Measurements from ENCODE around the gene TNFAIP2. TPM values are rescaled to one million over a fixed set of nuclear protein-coding genes. Genes with fewer than 3 reads are reported as not detected.

TNFAIP2 gene
- total and polyA plus RNA-seq, 2 experiments from 2014 or later = 0.32 to 1.2 TPM

DNA sequence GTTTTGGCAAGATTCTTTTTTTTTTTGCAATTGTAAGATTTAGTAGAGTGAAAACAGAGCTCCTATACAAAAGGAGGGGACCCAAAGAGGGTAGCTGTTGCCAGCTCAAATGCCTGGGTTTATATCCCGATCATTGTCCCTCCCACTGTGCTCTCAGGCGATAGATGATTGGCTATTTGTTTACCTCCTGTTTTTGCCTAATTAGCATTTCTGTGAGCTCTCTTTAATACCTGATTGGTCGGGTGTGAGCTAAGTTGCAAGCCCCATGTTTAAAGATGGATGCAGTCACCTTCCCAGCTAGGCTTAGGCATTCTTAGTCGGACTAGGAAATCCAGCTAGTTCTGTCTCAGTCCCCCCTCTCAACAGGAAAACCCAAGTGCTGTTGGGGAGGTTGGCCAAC, 26.9 kb upstream of the TNFAIP2 start:
- Histone ChIP-seq H3K4me3 (no peak overlapping the region), H3K27me3 (peaks cover under 1% of the 10 kb centered on the region), H3K27ac (no peak overlapping the region), H3K9me3 (ENCODE audit: low read depth) (no peaks in the 10 kb centered on the region), H3K4me1 (ENCODE audit: low read depth) (peaks cover 18% of the 10 kb centered on the region), H3K36me3 (no peaks in the 10 kb centered on the region)
- no peak for TF ChIP-seq CTCF (IDR thresholded peaks at IDR 0.05; ENCODE audit: low read depth, low read length)
- no peak for DNase-seq (ENCODE audit: low read depth in 1 of 2, low spot score in 1 of 2)

DNA sequence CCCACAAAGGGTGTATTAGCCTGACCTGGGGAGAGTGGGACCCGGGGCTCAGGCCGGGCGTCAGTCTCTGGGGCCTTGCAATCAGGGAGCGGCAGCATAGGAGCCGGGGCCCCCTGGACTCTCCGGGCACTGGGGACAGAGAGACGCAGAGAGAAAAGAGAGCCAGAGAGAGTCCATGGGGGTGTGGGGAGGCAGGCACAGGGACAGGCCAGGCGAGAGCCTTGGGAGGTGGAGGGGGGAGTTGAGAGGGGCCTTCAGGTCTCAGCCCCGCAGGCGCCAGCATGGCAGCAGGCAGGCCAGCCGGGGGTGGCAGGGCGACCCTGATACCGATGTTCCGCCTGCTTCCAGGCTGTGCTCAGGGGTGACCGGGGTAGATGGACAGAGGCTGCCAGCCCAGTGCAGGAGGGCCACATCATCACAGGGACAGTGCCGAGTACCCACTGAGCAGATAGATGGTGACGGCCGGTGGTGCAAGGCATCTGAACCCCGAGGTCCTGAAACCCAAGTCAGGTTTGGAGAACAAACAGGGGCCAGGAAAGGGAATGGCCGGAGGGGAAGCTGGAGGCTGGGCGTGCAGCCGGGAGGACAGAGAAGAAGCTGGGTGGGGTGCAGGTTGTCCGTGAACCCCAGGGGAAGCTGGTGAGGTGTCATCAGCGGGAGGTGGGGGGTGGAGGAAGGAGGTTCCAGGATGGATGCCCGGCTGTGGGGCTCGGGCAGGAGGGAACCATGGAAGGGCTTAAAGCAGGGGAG, 25.8 kb upstream of the TNFAIP2 start:
- no peaks in the 10 kb centered on the region for H3K36me3 ChIP-seq
- no peak for TF ChIP-seq CTCF (IDR thresholded peaks at IDR 0.05; ENCODE audit: low read depth, low read length)
- DNase-seq (ENCODE audit: low read depth in 1 of 2, low spot score in 1 of 2) = no peak
- peaks cover 11% of the 10 kb centered on the region for H3K27me3 ChIP-seq
- H3K4me1 ChIP-seq (ENCODE audit: low read depth) = peaks cover 18% of the 10 kb centered on the region
- no peak overlapping the region for H3K27ac ChIP-seq
- no peaks in the 10 kb centered on the region for H3K9me3 ChIP-seq (ENCODE audit: low read depth)
- H3K4me3 ChIP-seq = no peak overlapping the region

DNA sequence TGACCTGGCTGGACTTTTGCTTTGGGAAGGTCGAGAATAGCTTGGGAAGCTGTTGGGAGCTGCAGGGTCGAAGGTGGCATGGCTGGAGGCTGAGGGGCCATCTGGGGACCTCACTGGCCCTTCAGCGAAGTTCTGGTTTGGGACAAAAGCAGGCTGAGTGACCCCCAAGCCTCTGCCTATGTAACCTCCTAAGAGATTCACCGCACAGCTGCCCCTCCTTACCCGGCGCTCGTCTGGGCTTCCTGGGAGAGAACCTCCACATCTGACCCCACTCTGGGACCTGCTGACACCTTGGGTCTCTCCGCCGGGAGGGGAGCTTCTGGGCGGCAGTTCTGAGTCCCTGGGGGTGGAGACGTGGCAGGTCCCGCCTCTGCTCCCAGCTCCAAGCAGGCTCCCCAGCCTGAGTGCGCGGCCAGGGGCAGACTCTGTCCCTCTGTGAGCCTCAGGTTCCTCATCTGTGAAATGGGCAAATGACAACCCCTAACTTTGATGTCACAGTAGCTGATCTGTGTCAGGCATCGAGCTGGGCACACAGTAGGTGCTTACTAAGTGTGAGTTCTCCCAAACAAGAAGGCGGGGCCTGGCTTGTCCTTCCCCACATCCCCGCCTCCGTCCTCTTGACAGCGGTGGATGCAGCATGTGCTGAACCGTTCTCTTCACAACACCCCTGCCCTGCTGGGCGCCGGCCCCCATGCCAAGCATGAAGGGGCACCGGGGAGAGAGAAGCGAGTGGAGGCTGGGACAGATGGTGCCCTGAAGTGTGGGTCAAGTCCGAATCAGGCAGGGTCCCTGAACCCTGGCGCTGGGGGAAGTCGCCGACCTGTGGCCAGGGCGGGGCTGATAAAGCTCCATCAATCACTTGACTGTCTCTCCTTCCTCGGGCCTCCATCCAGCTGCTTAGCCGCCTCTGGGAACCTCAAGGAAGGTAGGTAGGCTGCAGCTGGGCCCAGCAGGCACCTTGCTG, 25.0 kb upstream of the TNFAIP2 start:
- Histone ChIP-seq H3K36me3 (no peaks in the 10 kb centered on the region), H3K9me3 (ENCODE audit: low read depth) (no peaks in the 10 kb centered on the region), H3K27ac (no peak overlapping the region), H3K4me1 (ENCODE audit: low read depth) (peaks cover 18% of the 10 kb centered on the region), H3K27me3 (peaks cover 19% of the 10 kb centered on the region), H3K4me3 (no peak overlapping the region)
- no peak for TF ChIP-seq CTCF (IDR thresholded peaks at IDR 0.05; ENCODE audit: low read depth, low read length)
- DNase-seq (ENCODE audit: low read depth in 1 of 2, low spot score in 1 of 2) = no peak

DNA sequence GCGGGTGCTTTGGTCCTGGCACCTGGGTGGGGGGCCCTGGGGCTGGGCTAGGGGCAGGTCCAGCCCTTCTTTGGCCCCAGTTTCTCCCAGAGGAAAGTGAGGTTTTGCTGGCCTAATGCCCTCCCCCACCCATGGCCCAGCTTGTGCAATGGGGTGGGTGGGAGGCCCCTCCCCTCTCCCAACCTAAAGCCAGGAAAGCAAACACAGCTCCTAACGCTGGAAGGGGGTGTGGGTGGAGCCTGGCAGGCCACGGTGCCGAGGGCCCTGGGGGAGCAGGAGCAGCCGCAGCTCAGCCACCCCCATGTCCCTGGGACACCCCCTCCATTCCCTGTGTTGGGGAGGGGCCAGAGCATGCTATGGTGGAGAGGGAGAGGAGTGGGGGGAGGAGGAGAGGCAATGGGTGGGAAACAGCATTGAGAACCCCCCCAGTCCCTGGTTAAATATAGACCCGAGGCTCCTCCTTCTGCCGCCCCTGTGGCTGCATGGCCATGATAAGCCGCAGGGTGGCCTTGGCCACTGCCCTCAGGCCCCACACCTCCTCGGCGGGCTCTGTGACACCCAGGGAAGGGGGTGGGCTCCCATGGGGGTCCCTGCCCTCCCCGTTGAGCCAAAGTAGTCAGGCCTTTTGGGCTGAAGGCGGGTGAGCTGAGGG, 24.1 kb upstream of the TNFAIP2 start:
- no peak for DNase-seq (ENCODE audit: low read depth in 1 of 2, low spot score in 1 of 2)
- Histone ChIP-seq H3K4me1 (ENCODE audit: low read depth) (peaks cover 18% of the 10 kb centered on the region), H3K27ac (no peak overlapping the region), H3K4me3 (no peak overlapping the region), H3K27me3 (peaks cover 29% of the 10 kb centered on the region), H3K36me3 (no peaks in the 10 kb centered on the region), H3K9me3 (ENCODE audit: low read depth) (no peaks in the 10 kb centered on the region)
- no peak for TF ChIP-seq CTCF (IDR thresholded peaks at IDR 0.05; ENCODE audit: low read depth, low read length)

DNA sequence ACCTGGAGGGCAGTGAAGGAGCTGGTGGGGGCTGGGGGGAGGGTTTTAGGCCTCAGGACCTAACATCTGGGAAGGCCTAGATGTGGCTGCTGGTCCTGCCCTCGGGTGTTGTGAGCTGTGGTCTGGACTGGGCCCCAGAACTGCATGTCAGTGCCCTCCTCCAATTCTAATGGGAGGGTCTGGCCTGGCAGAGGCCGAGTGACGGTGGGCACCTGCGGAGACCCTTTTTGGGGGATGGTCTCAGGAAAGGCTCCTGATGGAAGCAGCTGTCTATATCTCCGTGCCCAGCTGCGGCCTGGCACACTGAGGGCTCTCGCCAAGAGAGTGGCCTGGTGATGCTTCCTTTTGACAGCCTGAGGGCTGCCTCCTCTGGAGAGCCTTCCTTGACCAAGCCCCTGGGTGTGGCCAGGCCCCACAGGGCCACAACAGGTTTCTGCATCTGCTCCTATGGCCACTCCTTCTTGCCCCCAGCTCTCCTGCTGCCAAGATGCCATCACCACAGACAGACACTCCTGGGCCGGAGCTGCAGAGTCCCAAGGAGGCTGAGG, 23.5 kb upstream of the TNFAIP2 start:
- Histone ChIP-seq H3K4me1 (ENCODE audit: low read depth) (peaks cover 18% of the 10 kb centered on the region), H3K4me3 (no peak overlapping the region), H3K27me3 (peaks cover 35% of the 10 kb centered on the region), H3K27ac (no peak overlapping the region), H3K36me3 (no peaks in the 10 kb centered on the region), H3K9me3 (ENCODE audit: low read depth) (no peaks in the 10 kb centered on the region)
- DNase-seq (ENCODE audit: low read depth in 1 of 2, low spot score in 1 of 2) = no peak
- no peak for TF ChIP-seq CTCF (IDR thresholded peaks at IDR 0.05; ENCODE audit: low read depth, low read length)
